IPS-18a (cell line): ENCODE data around the gene UBE2I.
A peak's percentile ranks its signal among the peaks of the same experiment; 100 is the strongest.

Experiments used
- H3K27ac ChIP-seq: one replicate; pipeline ENCODE4 v1.5.1; 2013; ENCODE audit warnings: low read length
- H3K27me3 ChIP-seq: one replicate; pipeline ENCODE4 v1.6.1; 2013; ENCODE audit warnings: mild to moderate bottlenecking, low read length; ENCODE audit not compliant: control insufficient read depth, insufficient read depth
- H3K36me3 ChIP-seq: one replicate; pipeline ENCODE4 v1.6.1; 2013; ENCODE audit warnings: low read depth, low read length; ENCODE audit not compliant: control insufficient read depth
- H3K4me1 ChIP-seq: one replicate; pipeline ENCODE4 v1.6.1; 2013; ENCODE audit warnings: low read depth, low read length; ENCODE audit not compliant: control insufficient read depth
- H3K4me3 ChIP-seq: one replicate; pipeline ENCODE4 v1.5.1; 2013; ENCODE audit warnings: low read length
- H3K9ac ChIP-seq: one replicate; pipeline ENCODE4 v1.6.1; 2013; ENCODE audit warnings: mild to moderate bottlenecking, low read length, moderate library complexity
- H3K9me3 ChIP-seq: one replicate; pipeline ENCODE4 v1.6.1; 2013; ENCODE audit warnings: low read depth, low read length; ENCODE audit not compliant: control insufficient read depth

The UBE2I gene

DNA sequence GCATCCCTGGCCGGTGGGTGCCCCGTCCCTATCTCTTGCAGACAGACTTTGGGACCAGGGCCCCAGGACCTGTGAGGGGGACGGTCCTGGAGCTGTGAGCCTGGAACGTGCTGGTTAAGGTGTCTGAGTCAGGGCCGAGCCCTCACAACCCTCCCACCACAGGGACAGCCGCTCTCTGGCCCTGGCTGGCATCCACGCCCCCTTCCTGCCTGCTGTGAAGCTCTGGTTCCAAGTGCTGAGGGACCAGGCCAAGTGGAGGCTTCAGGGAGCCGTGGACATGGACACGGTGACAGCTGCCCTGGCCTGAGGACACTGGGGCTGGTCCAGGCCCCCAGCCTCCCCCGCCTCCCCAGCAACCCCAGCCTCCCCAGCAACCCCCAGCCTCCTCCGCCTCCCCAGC lies 35.7 kb downstream of the UBE2I start:
- Histone ChIP-seq H3K27ac (no peak overlapping the region), H3K9me3 (no peaks in the 10 kb centered on the region), H3K27me3 (peaks cover 20% of the 10 kb centered on the region), H3K4me1 (no peaks in the 10 kb centered on the region), H3K4me3 (no peak overlapping the region), H3K36me3 (peaks cover 13% of the 10 kb centered on the region), H3K9ac (no peak overlapping the region)

- no peak overlapping the region for H3K27ac ChIP-seq
- no peaks in the 10 kb centered on the region for H3K9me3 ChIP-seq
- H3K9ac ChIP-seq: no peak overlapping the region
- H3K4me3 ChIP-seq: no peak overlapping the region
- peaks cover 13% of the 10 kb centered on the region for H3K36me3 ChIP-seq
- peaks cover 20% of the 10 kb centered on the region for H3K27me3 ChIP-seq
- H3K4me1 ChIP-seq: no peaks in the 10 kb centered on the region
Measured at GRCh38 chr16:1345651-1346421, 36.4 kb downstream of the UBE2I start.

DNA sequence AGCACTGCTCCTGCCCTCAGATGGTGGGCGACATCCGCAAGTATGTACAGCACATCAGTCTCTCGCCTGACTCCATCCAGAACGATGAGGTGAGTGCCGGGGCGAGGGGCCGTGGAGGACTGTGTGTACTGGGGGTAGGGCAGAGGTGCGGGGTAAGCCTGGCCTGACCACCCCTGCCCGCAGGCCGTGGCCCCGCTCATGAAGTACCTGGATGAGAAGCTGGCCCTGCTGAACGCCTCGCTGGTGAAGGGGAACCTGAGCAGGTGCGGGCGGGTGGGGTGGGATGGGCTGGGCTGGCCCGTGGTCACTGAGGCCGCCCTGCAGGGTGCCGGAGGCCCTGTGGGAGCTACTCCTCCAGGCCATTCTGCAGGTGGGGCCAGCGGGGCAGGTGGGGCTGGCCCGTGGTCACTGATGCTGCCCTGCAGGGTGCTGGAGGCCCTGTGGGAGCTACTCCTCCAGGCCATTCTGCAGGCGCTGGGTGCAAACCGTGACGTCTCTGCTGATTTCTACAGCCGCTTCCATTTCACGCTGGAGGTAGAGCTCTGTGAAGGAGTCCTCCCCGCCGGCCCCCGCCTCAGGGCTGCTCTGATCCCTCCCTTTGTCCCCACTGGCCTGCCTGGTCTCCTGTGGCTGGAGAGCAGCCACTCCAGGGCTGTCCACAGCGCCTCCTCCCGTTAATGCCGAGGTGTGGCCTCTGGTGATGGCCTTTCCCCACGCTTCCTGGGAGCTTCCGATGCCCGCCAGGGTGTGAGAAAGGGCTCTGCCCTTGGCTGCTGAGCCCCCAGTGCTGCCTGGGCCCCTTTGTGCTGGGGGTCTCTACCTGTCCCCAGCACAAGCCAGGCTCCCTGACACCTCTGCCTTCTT lies 37.2 kb downstream of the UBE2I start:
- H3K9me3 ChIP-seq: no peaks in the 10 kb centered on the region
- no peak overlapping the region for H3K4me3 ChIP-seq
- peaks cover 20% of the 10 kb centered on the region for H3K27me3 ChIP-seq
- no peak overlapping the region for H3K27ac ChIP-seq
- no peak overlapping the region for H3K9ac ChIP-seq
- H3K4me1 ChIP-seq: no peaks in the 10 kb centered on the region
- peaks cover 13% of the 10 kb centered on the region for H3K36me3 ChIP-seq

GRCh38 chr16:1347286-1347855 lies 37.9 kb downstream of the UBE2I start:
- Histone ChIP-seq H3K27me3 (peaks cover 15% of the 10 kb centered on the region), H3K4me1 (no peaks in the 10 kb centered on the region), H3K9ac (no peak overlapping the region), H3K36me3 (peaks cover 13% of the 10 kb centered on the region), H3K27ac (no peak overlapping the region), H3K9me3 (no peaks in the 10 kb centered on the region), H3K4me3 (no peak overlapping the region)

DNA sequence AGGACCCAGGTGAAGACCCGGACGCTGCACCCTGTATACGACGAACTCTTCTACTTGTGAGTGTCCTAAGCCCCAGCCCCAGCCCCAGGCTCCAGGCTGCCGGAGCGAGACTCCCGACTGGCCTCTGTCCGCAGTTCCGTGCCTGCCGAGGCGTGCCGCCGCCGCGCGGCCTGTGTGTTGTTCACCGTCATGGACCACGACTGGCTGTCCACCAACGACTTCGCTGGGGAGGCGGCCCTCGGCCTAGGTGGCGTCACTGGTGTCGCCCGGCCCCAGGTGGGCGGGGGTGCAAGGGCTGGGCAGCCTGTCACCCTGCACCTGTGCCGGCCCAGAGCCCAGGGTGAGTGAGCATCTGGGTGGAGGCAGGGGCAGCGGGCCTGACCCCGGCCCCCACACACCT lies 38.5 kb downstream of the UBE2I start:
- H3K9me3 ChIP-seq: no peaks in the 10 kb centered on the region
- no peak overlapping the region for H3K27ac ChIP-seq
- no peak overlapping the region for H3K9ac ChIP-seq
- peaks cover 3% of the 10 kb centered on the region for H3K4me1 ChIP-seq
- H3K27me3 ChIP-seq: peaks cover 14% of the 10 kb centered on the region
- peaks cover 13% of the 10 kb centered on the region for H3K36me3 ChIP-seq
- H3K4me3 ChIP-seq: no peak overlapping the region

DNA sequence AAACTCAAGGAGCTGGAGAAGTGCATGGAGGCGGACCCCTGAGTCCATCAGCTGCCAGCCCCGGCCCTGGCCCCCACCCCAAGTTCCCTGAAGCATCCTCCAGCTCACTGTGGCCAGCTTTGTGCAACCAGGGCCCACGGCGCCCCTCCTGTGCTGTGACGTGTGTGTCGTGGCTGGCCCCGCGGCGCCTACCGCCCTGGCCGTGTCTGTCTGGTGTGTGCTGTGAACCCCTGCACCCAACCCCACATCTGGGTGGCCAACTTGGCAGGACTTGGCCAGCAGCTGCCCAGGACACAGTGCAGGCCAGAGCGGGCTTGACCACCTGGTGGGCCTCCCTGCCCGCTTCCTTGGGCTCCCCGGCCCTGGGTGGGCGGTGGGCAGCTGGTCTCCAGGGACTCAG lies 39.0 kb downstream of the UBE2I start:
- Histone ChIP-seq H3K27me3 (peaks cover 13% of the 10 kb centered on the region), H3K4me1 (peaks cover 3% of the 10 kb centered on the region), H3K9me3 (no peaks in the 10 kb centered on the region), H3K4me3 (no peak overlapping the region), H3K9ac (no peak overlapping the region), H3K36me3 (peaks cover 13% of the 10 kb centered on the region), H3K27ac (no peak overlapping the region)

GRCh38 chr16:1348926-1349325 lies 39.5 kb downstream of the UBE2I start:
- H3K27ac ChIP-seq: no peak overlapping the region
- peaks cover 3% of the 10 kb centered on the region for H3K4me1 ChIP-seq
- peaks cover 13% of the 10 kb centered on the region for H3K36me3 ChIP-seq
- no peaks in the 10 kb centered on the region for H3K9me3 ChIP-seq
- H3K9ac ChIP-seq: no peak overlapping the region
- H3K27me3 ChIP-seq: peaks cover 8% of the 10 kb centered on the region
- H3K4me3 ChIP-seq: no peak overlapping the region

DNA sequence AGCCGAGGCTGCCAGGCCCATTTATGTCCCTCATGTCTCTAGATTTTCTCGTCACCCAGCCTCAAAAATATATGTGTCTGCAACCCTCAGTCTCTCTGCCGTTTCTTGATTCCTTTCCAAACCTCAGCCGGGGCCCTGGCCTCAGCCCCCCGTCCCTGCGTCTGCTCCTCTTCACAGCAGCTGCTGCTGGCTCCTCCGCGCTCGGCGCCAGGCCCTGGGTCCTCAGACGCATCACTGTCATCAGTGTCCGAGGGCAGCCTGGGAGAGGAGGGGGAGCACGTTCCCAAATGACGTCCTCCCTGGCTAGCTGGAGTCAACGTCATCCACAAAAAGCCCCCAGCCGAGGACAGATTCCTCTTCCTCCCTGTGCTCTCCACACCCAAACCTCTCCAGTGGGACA lies 39.9 kb downstream of the UBE2I start:
- Histone ChIP-seq H3K27ac (no peak overlapping the region), H3K4me3 (no peak overlapping the region), H3K27me3 (peaks cover 6% of the 10 kb centered on the region), H3K4me1 (peaks cover 3% of the 10 kb centered on the region), H3K36me3 (peaks cover 13% of the 10 kb centered on the region), H3K9me3 (no peaks in the 10 kb centered on the region), H3K9ac (no peak overlapping the region)

GRCh38 chr16:1349951-1350350 lies 40.5 kb downstream of the UBE2I start:
- H3K27me3 ChIP-seq: peaks cover under 1% of the 10 kb centered on the region
- H3K4me3 ChIP-seq: no peak overlapping the region
- no peak overlapping the region for H3K9ac ChIP-seq

GRCh38 chr16:1350691-1351090 lies 41.3 kb downstream of the UBE2I start:
- H3K4me3 ChIP-seq: peak overlapping the region; percentile 89
- no peaks in the 10 kb centered on the region for H3K27me3 ChIP-seq
- peak overlapping the region; percentile 39 for H3K9ac ChIP-seq
- H3K27ac ChIP-seq: no peak overlapping the region
- peaks cover 3% of the 10 kb centered on the region for H3K4me1 ChIP-seq
- no peaks in the 10 kb centered on the region for H3K9me3 ChIP-seq
- peaks cover 13% of the 10 kb centered on the region for H3K36me3 ChIP-seq

More at GRCh38 chr16:1349951-1350350, 40.5 kb downstream of the UBE2I start:
- no peaks in the 10 kb centered on the region for H3K9me3 ChIP-seq
- H3K4me1 ChIP-seq: peaks cover 3% of the 10 kb centered on the region
- H3K27ac ChIP-seq: no peak overlapping the region
- peaks cover 13% of the 10 kb centered on the region for H3K36me3 ChIP-seq

GRCh38 chr16:1351215-1351581 lies 41.8 kb downstream of the UBE2I start:
- peaks cover 3% of the 10 kb centered on the region for H3K4me1 ChIP-seq
- no peak overlapping the region for H3K27ac ChIP-seq
- H3K9me3 ChIP-seq: no peaks in the 10 kb centered on the region
- H3K27me3 ChIP-seq: no peaks in the 10 kb centered on the region
- peak overlapping the region; percentile 89 for H3K4me3 ChIP-seq
- peak overlapping the region; percentile 39 for H3K9ac ChIP-seq
- H3K36me3 ChIP-seq: peaks cover 13% of the 10 kb centered on the region
